GM23248 (cell line): ENCODE measurements around the gene E2F7. TPM values are rescaled to one million over a fixed set of nuclear protein-coding genes. Genes with fewer than 3 reads are reported as not detected.
A peak's percentile ranks its signal among the peaks of the same experiment; 100 is the strongest.

Source experiments
- DNase-seq: peaks from one replicate; pipeline ENCODE4 v3.0.0-alpha.2; 2015
- H2AFZ ChIP-seq: fragments of 200-600 bp; sonication (generic); 2 replicates; pipeline ENCODE4 v1.6.1; 2016; ENCODE audit warnings: antibody characterized with exemption
- H3F3A ChIP-seq: fragments of 200-600 bp; sonication (generic); 2 replicates; pipeline ENCODE4 v1.6.1; 2016; ENCODE audit warnings: mild to moderate bottlenecking, antibody characterized with exemption, mixed run types; ENCODE audit not compliant: insufficient read depth
- H3K27ac ChIP-seq: fragments of 200-600 bp; sonication (generic); 2 replicates; pipeline ENCODE4 v1.5.1; 2016; ENCODE audit warnings: mild to moderate bottlenecking
- H3K27me3 ChIP-seq: fragments of 200-600 bp; sonication (generic); replicated peaks from 2 replicates; pipeline ENCODE4 v1.6.1; 2016; ENCODE audit warnings: mild to moderate bottlenecking; ENCODE audit not compliant: insufficient read depth
- H3K36me3 ChIP-seq: fragments of 200-600 bp; sonication (generic); 2 replicates; pipeline ENCODE4 v1.6.1; 2016; ENCODE audit warnings: low read depth, mild to moderate bottlenecking
- H3K4me1 ChIP-seq: fragments of 200-600 bp; sonication (generic); 2 replicates; pipeline ENCODE4 v1.6.1; 2016; ENCODE audit warnings: mild to moderate bottlenecking; ENCODE audit not compliant: insufficient read depth
- H3K4me2 ChIP-seq: fragments of 200-600 bp; sonication (generic); one replicate; pipeline ENCODE4 v1.6.1; 2016; ENCODE audit warnings: mild to moderate bottlenecking; ENCODE audit not compliant: unreplicated experiment
- H3K4me3 ChIP-seq: fragments of 200-600 bp; sonication (generic); 2 replicates; pipeline ENCODE4 v1.5.1; 2016; ENCODE audit warnings: mild to moderate bottlenecking
- H3K79me2 ChIP-seq: fragments of 200-600 bp; sonication (generic); 2 replicates; pipeline ENCODE4 v1.6.1; 2016; ENCODE audit warnings: mild to moderate bottlenecking; ENCODE audit not compliant: insufficient read depth
- H3K9ac ChIP-seq: fragments of 200-600 bp; sonication (generic); 2 replicates; pipeline ENCODE4 v1.6.1; 2016; ENCODE audit warnings: mild to moderate bottlenecking
- H3K9me2 ChIP-seq: fragments of 200-600 bp; sonication (generic); 2 replicates; pipeline ENCODE4 v1.6.1; 2016; ENCODE audit warnings: mixed run types, mild to moderate bottlenecking, moderate library complexity; ENCODE audit not compliant: insufficient read depth
- H3K9me3 ChIP-seq: fragments of 200-600 bp; sonication (generic); one replicate; pipeline ENCODE4 v1.6.1; 2017; ENCODE audit warnings: low read depth
- H4K20me1 ChIP-seq: fragments of 200-600 bp; sonication (generic); 2 replicates; pipeline ENCODE4 v1.6.0; 2016; ENCODE audit not compliant: insufficient read depth
- EZH2 ChIP-seq: fragments of 200-600 bp; sonication (generic); IDR thresholded peaks from 2 replicates; pipeline ENCODE4 v1.6.1; 2018; ENCODE audit warnings: antibody characterized with exemption, mild to moderate bottlenecking; ENCODE audit not compliant: insufficient read depth, poor library complexity, severe bottlenecking
- EZH2phosphoT487 ChIP-seq: fragments of 200-600 bp; sonication (generic); IDR thresholded peaks from 2 replicates; pipeline ENCODE4 v1.6.1; 2018; ENCODE audit warnings: antibody characterized with exemption, moderate library complexity, mild to moderate bottlenecking, low read depth; ENCODE audit not compliant: insufficient read depth
- WGBS, 2 experiments: methylation state at CpG; one replicate each; pipeline ENCODE4 v1.1.6; 2015 to 2017; ENCODE audit warnings: low lambda C conversion rate in 2 of 2, low coverage in 1 of 2; ENCODE audit errors: missing lambda C conversion rate in 2 of 2; 5-methylcytosine and 5-hydroxymethylcytosine counted together
- in situ Hi-C: fragments of 300-500 bp; cut with MboI; formaldehyde crosslinking; loops from 2 replicates; pipeline ENCODE4 v1.15.0; 2020
- polyA plus RNA-seq: library from polyadenylated mRNA; unstranded; fragments of >200 nt; fragmentation: Nextera tagmentation; extraction: Ambion mirVana; gene quantifications from 2 replicates; pipeline ENCODE4 v1.2.1, GENCODE V29; 2016
- total RNA-seq: library from RNA; depleted of rRNA; stranded (reverse); fragments of >200 nt; shearing (Covaris generic); gene quantifications from 2 replicates; pipeline ENCODE4 v1.2.3, GENCODE V29; 2014

The E2F7 gene
- total and polyA plus RNA-seq, 2 experiments from 2014 or later: 2.5 to 5.7 TPM

GRCh38 chr12:77104792-77105191, 39.4 kb upstream of the E2F7 start:
- in situ Hi-C loops: no loop called here
- Histone ChIP-seq H3K4me3 (no peak overlapping the region), H3K79me2 (no peaks in the 10 kb centered on the region), H3K9me3 (no peaks in the 10 kb centered on the region), H3F3A (peaks cover 26% of the 10 kb centered on the region), H3K27ac (peak overlapping the region; percentile 53), H3K4me1 (peaks cover 41% of the 10 kb centered on the region), H2AFZ (peak overlapping the region; percentile 54), H3K4me2 (peak overlapping the region; percentile 48), H3K9ac (no peak overlapping the region), H3K27me3 (no peaks in the 10 kb centered on the region), H3K36me3 (no peaks in the 10 kb centered on the region), H3K9me2 (no peaks in the 10 kb centered on the region), H4K20me1 (no peaks in the 10 kb centered on the region)
- WGBS, 2 experiments: 55 to 59% methylated on average over 3 of the region's 3 CpGs
- no peak for TF ChIP-seq EZH2
- TF ChIP-seq EZH2phosphoT487: no peak
- DNase-seq: peak; percentile 76

GRCh38 chr12:77104286-77104685, 38.9 kb upstream of the E2F7 start:
- Histone ChIP-seq H3K27me3 (no peaks in the 10 kb centered on the region), H4K20me1 (no peaks in the 10 kb centered on the region), H3F3A (peaks cover 26% of the 10 kb centered on the region), H3K9me3 (no peaks in the 10 kb centered on the region), H3K4me3 (no peak overlapping the region), H3K79me2 (no peaks in the 10 kb centered on the region), H3K9me2 (no peaks in the 10 kb centered on the region), H3K4me1 (peaks cover 41% of the 10 kb centered on the region), H3K27ac (peak overlapping the region; percentile 53), H3K4me2 (peak overlapping the region; percentile 48), H3K9ac (no peak overlapping the region), H2AFZ (0 out of 2 replicates have a peak overlapping the region, but pooled peaks have one; percentile 54), H3K36me3 (no peaks in the 10 kb centered on the region)
- in situ Hi-C loops: no loop called here
- TF ChIP-seq EZH2: no peak
- TF ChIP-seq EZH2phosphoT487: no peak
- WGBS, 2 experiments: 5 to 10% methylated on average over 1 of the region's 1 CpG
- DNase-seq: peak; percentile 47

GRCh38 chr12:77102691-77103090, 37.3 kb upstream of the E2F7 start:
- TF ChIP-seq EZH2 (no peak), EZH2phosphoT487 (no peak)
- WGBS, 2 experiments: 36 to 38% methylated on average over 1 of the region's 1 CpG
- Histone ChIP-seq H3K4me3 (peak overlapping the region; percentile 20), H3K27me3 (no peaks in the 10 kb centered on the region), H4K20me1 (no peaks in the 10 kb centered on the region), H2AFZ (no peak overlapping the region), H3K27ac (peak overlapping the region; percentile 51), H3K36me3 (no peaks in the 10 kb centered on the region), H3K9ac (peak overlapping the region; percentile 24), H3F3A (peaks cover 26% of the 10 kb centered on the region), H3K4me1 (peaks cover 34% of the 10 kb centered on the region), H3K4me2 (peak overlapping the region; percentile 46), H3K9me3 (no peaks in the 10 kb centered on the region), H3K79me2 (no peaks in the 10 kb centered on the region), H3K9me2 (no peaks in the 10 kb centered on the region)
- in situ Hi-C loops: no loop called here
- peak; percentile 80 for DNase-seq

DNA sequence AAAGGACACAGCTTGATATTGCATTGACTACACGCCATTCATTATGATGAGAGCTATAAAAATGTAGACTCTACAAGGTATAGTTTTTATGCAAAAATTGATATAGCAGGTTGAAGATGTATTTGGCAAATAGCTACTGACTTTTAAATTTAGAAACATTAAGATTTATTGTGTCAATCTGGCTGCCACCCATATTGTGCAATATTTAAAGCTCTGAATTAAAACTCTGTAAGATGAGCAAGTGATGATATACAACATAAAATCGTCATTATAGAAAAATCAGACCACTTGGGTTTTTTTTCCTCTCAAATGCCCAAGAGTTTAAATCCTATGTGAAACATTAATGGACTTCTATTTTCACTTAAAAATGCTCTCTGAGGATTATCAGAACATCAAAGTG, 36.8 kb upstream of the E2F7 start:
- Histone ChIP-seq H2AFZ (no peak overlapping the region), H3K79me2 (no peaks in the 10 kb centered on the region), H3K36me3 (no peaks in the 10 kb centered on the region), H3K4me1 (peaks cover 34% of the 10 kb centered on the region), H3K27ac (peak overlapping the region; percentile 51), H4K20me1 (no peaks in the 10 kb centered on the region), H3K27me3 (no peaks in the 10 kb centered on the region), H3K9me2 (no peaks in the 10 kb centered on the region), H3F3A (peaks cover 26% of the 10 kb centered on the region), H3K4me3 (peak overlapping the region; percentile 20), H3K4me2 (peak overlapping the region; percentile 46), H3K9me3 (no peaks in the 10 kb centered on the region), H3K9ac (peak overlapping the region; percentile 24)
- DNase-seq: no peak
- WGBS, 2 experiments: 48 to 51% methylated on average over 2 of the region's 2 CpGs
- in situ Hi-C loops: no loop called here
- TF ChIP-seq EZH2phosphoT487: no peak
- no peak for TF ChIP-seq EZH2

DNA sequence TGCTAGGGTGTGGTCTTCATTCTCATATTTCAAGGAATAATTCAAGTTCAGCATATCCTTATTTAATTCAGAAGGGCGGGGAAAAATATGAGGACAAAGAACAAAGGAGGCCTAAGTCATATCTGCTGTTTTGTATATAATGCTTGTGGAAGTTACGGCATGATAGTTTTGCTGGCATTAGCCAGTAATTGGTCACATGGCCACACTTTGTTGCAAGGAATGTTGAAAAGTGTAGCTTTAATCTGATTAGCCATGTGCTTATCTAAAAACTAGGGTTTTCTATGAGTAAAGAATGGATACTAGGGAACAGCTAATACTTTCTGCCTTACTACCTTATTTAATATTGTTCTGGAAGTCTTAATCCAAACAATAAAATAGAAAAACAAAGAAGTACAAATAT, 34.4 kb upstream of the E2F7 start:
- WGBS, 2 experiments: 97 to 100% methylated on average over 2 of the region's 2 CpGs
- Histone ChIP-seq H3K4me3 (no peak overlapping the region), H3K9me2 (no peaks in the 10 kb centered on the region), H4K20me1 (no peaks in the 10 kb centered on the region), H3K36me3 (no peaks in the 10 kb centered on the region), H3K4me1 (peaks cover 28% of the 10 kb centered on the region), H3F3A (peaks cover 26% of the 10 kb centered on the region), H3K9ac (no peak overlapping the region), H3K79me2 (no peaks in the 10 kb centered on the region), H3K9me3 (no peaks in the 10 kb centered on the region), H2AFZ (no peak overlapping the region), H3K27ac (no peak overlapping the region), H3K27me3 (no peaks in the 10 kb centered on the region), H3K4me2 (no peak overlapping the region)
- TF ChIP-seq EZH2 (no peak), EZH2phosphoT487 (no peak)
- in situ Hi-C loops: no loop called here
- DNase-seq: no peak
